Parathyroid adenoma (tissue), 2 donors: ENCODE results near the gene RSPH6A.
A peak's percentile ranks its signal among the peaks of the same experiment; 100 is the strongest.

Experiments
- H2AFZ ChIP-seq: fragments of 300-600 bp; sonication (generic); one replicate; pipeline ENCODE4 v1.7.0; 2017; ENCODE audit warnings: antibody characterized with exemption, mild to moderate bottlenecking
- H3K27ac ChIP-seq: fragments of 300-600 bp; sonication (generic); one replicate; pipeline ENCODE4 v1.7.0; 2017
- H3K27me3 ChIP-seq: fragments of 300-600 bp; sonication (generic); one replicate; pipeline ENCODE4 v1.7.0; 2017; ENCODE audit warnings: low read length; ENCODE audit not compliant: control insufficient read depth, insufficient read depth
- H3K36me3 ChIP-seq: fragments of 300-600 bp; sonication (generic); one replicate; pipeline ENCODE4 v1.7.0; 2017; ENCODE audit warnings: low read length; ENCODE audit not compliant: control insufficient read depth, insufficient read depth
- H3K4me1 ChIP-seq: fragments of 300-600 bp; sonication (generic); one replicate; pipeline ENCODE4 v1.7.0; 2017; ENCODE audit warnings: control low read depth
- H3K4me2 ChIP-seq: fragments of 300-600 bp; sonication (generic); one replicate; pipeline ENCODE4 v1.7.0; 2017; ENCODE audit warnings: low read length
- H3K4me3 ChIP-seq: fragments of 300-600 bp; sonication (generic); one replicate; pipeline ENCODE4 v1.7.0; 2017; ENCODE audit warnings: low read depth, low read length
- H3K79me2 ChIP-seq: fragments of 300-600 bp; sonication (generic); one replicate; pipeline ENCODE4 v1.7.0; 2017; ENCODE audit warnings: control low read depth
- H3K9ac ChIP-seq: fragments of 300-600 bp; sonication (generic); one replicate; pipeline ENCODE4 v1.7.0; 2017; ENCODE audit warnings: mild to moderate bottlenecking
- H3K9me3 ChIP-seq: fragments of 300-600 bp; sonication (generic); one replicate; pipeline ENCODE4 v1.7.0; 2017; ENCODE audit warnings: low read length; ENCODE audit not compliant: control insufficient read depth
- CTCF ChIP-seq: fragments of 300-600 bp; sonication (generic); IDR thresholded peaks from one replicate; pipeline ENCODE4 v1.7.0; 2017; ENCODE audit warnings: antibody characterized with exemption, mild to moderate bottlenecking
- donor health status: primary hyperparathyroidism.

RSPH6A gene

GRCh38 chr19:45766296-45766868, 48.7 kb downstream of the RSPH6A start:
- H3K4me1 ChIP-seq, result peaks cover 33% of the 10 kb centered on the region
- no peaks in the 10 kb centered on the region for H3K36me3 ChIP-seq
- no peak for TF ChIP-seq CTCF
- peaks cover 16% of the 10 kb centered on the region for H3K79me2 ChIP-seq
- no peaks in the 10 kb centered on the region for H3K9me3 ChIP-seq
- peak overlapping the region; percentile 86 for H3K4me2 ChIP-seq
- peak overlapping the region; percentile 77 for H3K4me3 ChIP-seq
- no peaks in the 10 kb centered on the region for H3K27me3 ChIP-seq
- peak overlapping the region; percentile 69 for H2AFZ ChIP-seq
- H3K27ac ChIP-seq, result peak overlapping the region; percentile 95
- peak overlapping the region; percentile 77 for H3K9ac ChIP-seq

- Histone ChIP-seq H3K9me3 (no peaks in the 10 kb centered on the region), H3K27ac (peak overlapping the region; percentile 95), H3K4me1 (peaks cover 27% of the 10 kb centered on the region), H3K4me3 (no peak overlapping the region), H3K27me3 (no peaks in the 10 kb centered on the region), H3K36me3 (no peaks in the 10 kb centered on the region), H3K9ac (no peak overlapping the region), H3K4me2 (no peak overlapping the region), H3K79me2 (peaks cover 16% of the 10 kb centered on the region), H2AFZ (no peak overlapping the region)
- TF ChIP-seq CTCF, result no peak
These were observed 49.3 kb downstream of the RSPH6A start for GRCh38 chr19:45765702-45766295.

- Histone ChIP-seq H2AFZ (no peak overlapping the region), H3K4me3 (no peak overlapping the region), H3K27me3 (no peaks in the 10 kb centered on the region), H3K4me1 (peaks cover 23% of the 10 kb centered on the region), H3K9me3 (no peaks in the 10 kb centered on the region), H3K79me2 (peaks cover 16% of the 10 kb centered on the region), H3K9ac (no peak overlapping the region), H3K27ac (peak overlapping the region; percentile 8), H3K36me3 (no peaks in the 10 kb centered on the region), H3K4me2 (no peak overlapping the region)
- TF ChIP-seq CTCF, result no peak
These were observed 50.0 kb downstream of the RSPH6A start for GRCh38 chr19:45764945-45765701.

GRCh38 chr19:45764475-45764874, 50.6 kb downstream of the RSPH6A start:
- peak overlapping the region; percentile 8 for H3K27ac ChIP-seq

More at GRCh38 chr19:45764475-45764874, 50.6 kb downstream of the RSPH6A start:
- Histone ChIP-seq H3K79me2 (peaks cover 16% of the 10 kb centered on the region), H3K4me2 (no peak overlapping the region), H3K9ac (no peak overlapping the region), H3K4me3 (no peak overlapping the region), H2AFZ (no peak overlapping the region), H3K4me1 (peaks cover 23% of the 10 kb centered on the region), H3K36me3 (no peaks in the 10 kb centered on the region), H3K27me3 (no peaks in the 10 kb centered on the region), H3K9me3 (no peaks in the 10 kb centered on the region)
- no peak for TF ChIP-seq CTCF
